PC-3 (cell line): ENCODE results near the gene BNIP1.

Experiments
- CTCF ChIP-seq: fragments of 300-600 bp; sonication (generic); conservative IDR thresholded peaks from 2 replicates; pipeline ENCODE4 v1.5.1; 2017; ENCODE audit warnings: antibody characterized with exemption, low read depth, mild to moderate bottlenecking, low read length
- EZH2 ChIP-seq: fragments of 300-600 bp; sonication (generic); IDR thresholded peaks from one replicate; pipeline ENCODE4 v1.6.1; 2017; ENCODE audit warnings: antibody characterized with exemption, mild to moderate bottlenecking, low read length; ENCODE audit not compliant: unreplicated experiment
- EZH2phosphoT487 ChIP-seq: fragments of 300-600 bp; sonication (generic); IDR thresholded peaks from 2 replicates; pipeline ENCODE4 v1.6.1; 2018; ENCODE audit warnings: mild to moderate bottlenecking, antibody characterized with exemption, low read length, borderline replicate concordance

- TF ChIP-seq CTCF (no peak), EZH2 (no peak), EZH2phosphoT487 (no peak)
Observed at GRCh38 chr5:173191015-173191414, 46.7 kb downstream of the BNIP1 start.
